HG02798 (cell line): ENCODE measurements around the gene KLHL26.
"Not testable (repeated sequence)": the region's sequence is repeated elsewhere in the genome, so short reads cannot be mapped to it uniquely, and the experiment has no call there.

Experiments used
- ATAC-seq: cut with Tn5 transposase; IDR thresholded peaks from one replicate; pipeline ENCODE4 v1.9.1; 2021; ENCODE audit warnings: mild to moderate bottlenecking; ENCODE audit not compliant: unreplicated experiment, poor library complexity

KLHL26 gene

GRCh38 chr19:18680148-18680547 lies 43.3 kb downstream of the KLHL26 start:
- ATAC-seq: not testable (repeated sequence)

- ATAC-seq: no peak
Measured at GRCh38 chr19:18682807-18683108, 45.9 kb downstream of the KLHL26 start.

GRCh38 chr19:18683109-18683957 lies 46.5 kb downstream of the KLHL26 start, which contains the start of gene CRTC1:
Gene CRTC1 (plus strand): TSS chr19:18683680. CDS start chr19:18683703, 23 bp downstream.
- ATAC-seq: peak; percentile 87

- ATAC-seq: no peak
Measured at GRCh38 chr19:18683958-18684641, 47.3 kb downstream of the KLHL26 start.

GRCh38 chr19:18684642-18684993 lies 47.8 kb downstream of the KLHL26 start:
- ATAC-seq: no peak

- no peak for ATAC-seq
Measured at GRCh38 chr19:18685597-18686190, 48.9 kb downstream of the KLHL26 start.

GRCh38 chr19:18687740-18688465 lies 51.1 kb downstream of the KLHL26 start:
- ATAC-seq: no peak

- ATAC-seq: no peak
Measured at GRCh38 chr19:18696023-18696422, 59.2 kb downstream of the KLHL26 start.

- ATAC-seq: no peak
Measured at GRCh38 chr19:18697680-18698079, 60.9 kb downstream of the KLHL26 start.

- no peak for ATAC-seq
Measured at GRCh38 chr19:18698321-18699167, 61.7 kb downstream of the KLHL26 start.

- ATAC-seq: no peak
Measured at GRCh38 chr19:18699403-18700054, 62.7 kb downstream of the KLHL26 start.

- peak; percentile 77 for ATAC-seq
Measured at GRCh38 chr19:18700501-18701249, 63.8 kb downstream of the KLHL26 start.

- peak; percentile 24 for ATAC-seq
Measured at GRCh38 chr19:18701250-18701608, 64.4 kb downstream of the KLHL26 start.

- no peak for ATAC-seq
Measured at GRCh38 chr19:18704054-18704453, 67.2 kb downstream of the KLHL26 start.

GRCh38 chr19:18704971-18705370 lies 68.1 kb downstream of the KLHL26 start:
- ATAC-seq: no peak

GRCh38 chr19:18708452-18709231 lies 71.8 kb downstream of the KLHL26 start:
- ATAC-seq: no peak

GRCh38 chr19:18709546-18709945 lies 72.7 kb downstream of the KLHL26 start:
- no peak for ATAC-seq

GRCh38 chr19:18710186-18710585 lies 73.4 kb downstream of the KLHL26 start:
- no peak for ATAC-seq
